ENCODE results near the gene EID2B.

Gene EID2B

DNA sequence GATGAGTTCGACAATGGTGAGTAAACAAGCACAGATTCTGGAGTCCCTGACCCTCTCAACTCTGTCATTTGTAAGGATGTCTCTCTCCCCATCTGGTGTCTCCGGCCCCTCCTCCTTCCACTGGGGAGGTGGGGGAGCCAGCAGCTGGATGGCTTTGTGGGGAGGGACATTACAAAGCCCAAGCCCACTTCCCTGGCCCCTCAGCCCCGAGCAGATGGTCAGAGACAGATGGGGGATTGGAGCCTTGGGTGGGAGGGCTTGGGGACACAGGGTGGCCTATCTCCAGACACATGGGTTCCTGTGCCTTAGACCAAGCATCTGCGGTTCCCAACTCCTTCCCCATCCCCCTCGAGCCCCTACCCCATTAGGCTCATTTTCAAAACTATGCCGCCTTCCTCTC is 49.5 kb downstream of the EID2B start:
- H3K27ac ChIP-seq (ENCODE audit: poor library complexity, severe bottlenecking) = no peak overlapping the region
- no peak overlapping the region for H3K4me3 ChIP-seq (ENCODE audit: severe bottlenecking)
- H3K4me1 ChIP-seq (ENCODE audit: insufficient read depth, poor library complexity, severe bottlenecking) = no peaks in the 10 kb centered on the region
- peaks cover 44% of the 10 kb centered on the region for H3K36me3 ChIP-seq (ENCODE audit: low read depth)
- H3K9me3 ChIP-seq (ENCODE audit: severe bottlenecking) = no peaks in the 10 kb centered on the region
- TF ChIP-seq CTCF (IDR thresholded peaks at IDR 0.05; ENCODE audit: poor library complexity, severe bottlenecking) = no peak
- no peak for DNase-seq (ENCODE audit: low spot score)
- no peaks in the 10 kb centered on the region for H3K27me3 ChIP-seq (ENCODE audit: insufficient read depth, poor library complexity, severe bottlenecking)
- no peak for ATAC-seq (ENCODE audit: low read depth)

DNA sequence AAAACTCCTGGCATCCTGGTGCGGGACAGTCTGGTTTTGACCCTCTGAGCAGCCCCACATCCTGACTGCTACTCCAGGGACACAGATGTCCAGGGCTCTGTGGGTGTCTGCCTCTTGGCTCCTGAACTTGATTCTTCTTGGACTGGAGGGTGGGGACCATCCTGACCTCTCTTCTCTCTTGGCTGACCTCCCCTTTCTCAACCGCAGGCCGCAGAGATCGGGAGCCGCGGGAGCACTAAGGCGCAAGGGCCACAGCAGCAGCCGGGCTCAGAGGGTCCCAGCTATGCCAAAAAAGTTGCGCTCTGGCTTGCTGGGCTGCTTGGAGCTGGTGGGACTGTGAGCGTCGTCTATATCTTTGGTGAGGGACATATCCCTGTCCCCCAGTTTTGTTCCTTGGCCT is 51.0 kb downstream of the EID2B start:
- DNase-seq (ENCODE audit: low spot score) (no peak), ATAC-seq (ENCODE audit: low read depth) (no peak)
- peaks cover 38% of the 10 kb centered on the region for H3K36me3 ChIP-seq (ENCODE audit: low read depth)
- H3K9me3 ChIP-seq (ENCODE audit: severe bottlenecking) = no peaks in the 10 kb centered on the region
- H3K27me3 ChIP-seq (ENCODE audit: insufficient read depth, poor library complexity, severe bottlenecking) = no peaks in the 10 kb centered on the region
- peak overlapping the region; percentile 56 for H3K27ac ChIP-seq (ENCODE audit: poor library complexity, severe bottlenecking)
- no peak for TF ChIP-seq CTCF (IDR thresholded peaks at IDR 0.05; ENCODE audit: poor library complexity, severe bottlenecking)
- no peaks in the 10 kb centered on the region for H3K4me1 ChIP-seq (ENCODE audit: insufficient read depth, poor library complexity, severe bottlenecking)
- peak overlapping the region; percentile 76 for H3K4me3 ChIP-seq (ENCODE audit: severe bottlenecking)

- Histone ChIP-seq H3K4me1 (ENCODE audit: insufficient read depth, poor library complexity, severe bottlenecking) (no peaks in the 10 kb centered on the region), H3K36me3 (ENCODE audit: low read depth) (peaks cover 38% of the 10 kb centered on the region), H3K4me3 (ENCODE audit: severe bottlenecking) (peak overlapping the region; percentile 76), H3K27ac (ENCODE audit: poor library complexity, severe bottlenecking) (peak overlapping the region; percentile 56), H3K27me3 (ENCODE audit: insufficient read depth, poor library complexity, severe bottlenecking) (no peaks in the 10 kb centered on the region), H3K9me3 (ENCODE audit: severe bottlenecking) (no peaks in the 10 kb centered on the region)
- no peak for TF ChIP-seq CTCF (IDR thresholded peaks at IDR 0.05; ENCODE audit: poor library complexity, severe bottlenecking)
- DNase-seq (ENCODE audit: low spot score) (no peak), ATAC-seq (ENCODE audit: low read depth) (0 out of 3 replicates have a peak, but pooled peaks have one; percentile 4)
These were observed 51.5 kb downstream of the EID2B start for GRCh38 chr19:39481229-39481545.
